SK-N-SH treated with all-trans-retinoic acid at 6 μM for 48 hours (cell line): ENCODE results near the gene ZNF792.
"Not testable (repeated sequence)": the region's sequence is repeated elsewhere in the genome, so short reads cannot be mapped to it uniquely, and the experiment has no call there.

Experiments
- ATAC-seq: fragments of 200-7000 bp; cut with Tn5 transposase; 3 replicates; pipeline ENCODE4 v1.9.1; 2020; ENCODE audit warnings: mild to moderate bottlenecking, moderate library complexity
- GLIS3 ChIP-seq: fragments of 250-450 bp; sonication (Bioruptor Pico); IDR thresholded peaks from 2 replicates; pipeline ENCODE4 v1.5.0; 2020; ENCODE audit warnings: mild to moderate bottlenecking, moderate library complexity
- ISL1 ChIP-seq: fragments of 250-450 bp; sonication (Bioruptor Pico); IDR thresholded peaks from 2 replicates; pipeline ENCODE4 v2.1.2; 2022; ENCODE audit warnings: mild to moderate bottlenecking, moderate library complexity
- OSR1 ChIP-seq: fragments of 250-450 bp; sonication (Bioruptor Pico); IDR thresholded peaks from 2 replicates; pipeline ENCODE4 v1.8.0; 2022; ENCODE audit warnings: moderate library complexity, mild to moderate bottlenecking, inconsistent platforms
- TCF4 ChIP-seq: fragments of 250-450 bp; sonication (Bioruptor Pico); IDR thresholded peaks from 2 replicates; pipeline ENCODE4 v1.8.0; 2021; ENCODE audit warnings: mild to moderate bottlenecking, moderate library complexity, borderline replicate concordance
- ZC3H10 ChIP-seq: fragments of 250-450 bp; sonication (Bioruptor Pico); IDR thresholded peaks from 2 replicates; pipeline ENCODE4 v1.5.1; 2021; ENCODE audit warnings: mild to moderate bottlenecking, moderate library complexity
- ZFP30 ChIP-seq: fragments of 450-650 bp; formaldehyde crosslinking; IDR thresholded peaks from 2 replicates; pipeline ENCODE4 v1.5.0; 2022; ENCODE audit warnings: mild to moderate bottlenecking, moderate library complexity
- ZNF8 ChIP-seq: fragments of 450-650 bp; formaldehyde crosslinking; IDR thresholded peaks from 2 replicates; pipeline ENCODE4 v1.5.0; 2020; ENCODE audit warnings: mild to moderate bottlenecking, moderate library complexity
- TF ChIP-seq, protein P1 (sequence below): fragments of 250-450 bp; sonication (Bioruptor Pico); IDR thresholded peaks from 2 replicates; pipeline ENCODE4 v1.5.0; 2020; ENCODE audit warnings: mild to moderate bottlenecking, moderate library complexity
- TF ChIP-seq, protein P2 (sequence below): fragments of 250-450 bp; sonication (Bioruptor Pico); IDR thresholded peaks from 2 replicates; pipeline ENCODE4 v1.5.1; 2021; ENCODE audit warnings: mild to moderate bottlenecking, moderate library complexity

ZNF792 gene

DNA sequence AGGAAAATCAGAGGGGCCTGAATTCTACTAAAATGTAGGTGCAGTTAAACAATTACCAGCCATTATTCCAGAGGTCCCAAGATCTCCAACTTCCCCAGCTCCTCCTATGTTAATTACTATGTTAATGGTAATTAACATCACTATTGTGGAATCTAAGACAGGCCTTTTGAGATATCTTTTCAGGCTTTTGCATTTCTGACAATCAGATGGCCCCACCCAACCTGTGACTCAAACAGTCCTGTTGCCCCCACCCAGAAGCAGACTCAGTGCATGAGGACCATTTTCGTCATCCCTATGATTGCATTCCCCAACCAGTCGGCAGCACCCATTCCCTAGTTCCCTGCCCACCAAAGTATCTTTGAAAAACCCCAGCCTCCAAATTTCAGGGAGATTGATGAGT, 45.8 kb downstream of the ZNF792 start:
- TF ChIP-seq, protein P1, sequence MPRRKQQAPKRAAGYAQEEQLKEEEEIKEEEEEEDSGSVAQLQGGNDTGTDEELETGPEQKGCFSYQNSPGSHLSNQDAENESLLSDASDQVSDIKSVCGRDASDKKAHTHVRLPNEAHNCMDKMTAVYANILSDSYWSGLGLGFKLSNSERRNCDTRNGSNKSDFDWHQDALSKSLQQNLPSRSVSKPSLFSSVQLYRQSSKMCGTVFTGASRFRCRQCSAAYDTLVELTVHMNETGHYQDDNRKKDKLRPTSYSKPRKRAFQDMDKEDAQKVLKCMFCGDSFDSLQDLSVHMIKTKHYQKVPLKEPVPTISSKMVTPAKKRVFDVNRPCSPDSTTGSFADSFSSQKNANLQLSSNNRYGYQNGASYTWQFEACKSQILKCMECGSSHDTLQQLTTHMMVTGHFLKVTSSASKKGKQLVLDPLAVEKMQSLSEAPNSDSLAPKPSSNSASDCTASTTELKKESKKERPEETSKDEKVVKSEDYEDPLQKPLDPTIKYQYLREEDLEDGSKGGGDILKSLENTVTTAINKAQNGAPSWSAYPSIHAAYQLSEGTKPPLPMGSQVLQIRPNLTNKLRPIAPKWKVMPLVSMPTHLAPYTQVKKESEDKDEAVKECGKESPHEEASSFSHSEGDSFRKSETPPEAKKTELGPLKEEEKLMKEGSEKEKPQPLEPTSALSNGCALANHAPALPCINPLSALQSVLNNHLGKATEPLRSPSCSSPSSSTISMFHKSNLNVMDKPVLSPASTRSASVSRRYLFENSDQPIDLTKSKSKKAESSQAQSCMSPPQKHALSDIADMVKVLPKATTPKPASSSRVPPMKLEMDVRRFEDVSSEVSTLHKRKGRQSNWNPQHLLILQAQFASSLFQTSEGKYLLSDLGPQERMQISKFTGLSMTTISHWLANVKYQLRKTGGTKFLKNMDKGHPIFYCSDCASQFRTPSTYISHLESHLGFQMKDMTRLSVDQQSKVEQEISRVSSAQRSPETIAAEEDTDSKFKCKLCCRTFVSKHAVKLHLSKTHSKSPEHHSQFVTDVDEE (CRISPR knock-in tag) = no peak
- TF ChIP-seq, protein P2, sequence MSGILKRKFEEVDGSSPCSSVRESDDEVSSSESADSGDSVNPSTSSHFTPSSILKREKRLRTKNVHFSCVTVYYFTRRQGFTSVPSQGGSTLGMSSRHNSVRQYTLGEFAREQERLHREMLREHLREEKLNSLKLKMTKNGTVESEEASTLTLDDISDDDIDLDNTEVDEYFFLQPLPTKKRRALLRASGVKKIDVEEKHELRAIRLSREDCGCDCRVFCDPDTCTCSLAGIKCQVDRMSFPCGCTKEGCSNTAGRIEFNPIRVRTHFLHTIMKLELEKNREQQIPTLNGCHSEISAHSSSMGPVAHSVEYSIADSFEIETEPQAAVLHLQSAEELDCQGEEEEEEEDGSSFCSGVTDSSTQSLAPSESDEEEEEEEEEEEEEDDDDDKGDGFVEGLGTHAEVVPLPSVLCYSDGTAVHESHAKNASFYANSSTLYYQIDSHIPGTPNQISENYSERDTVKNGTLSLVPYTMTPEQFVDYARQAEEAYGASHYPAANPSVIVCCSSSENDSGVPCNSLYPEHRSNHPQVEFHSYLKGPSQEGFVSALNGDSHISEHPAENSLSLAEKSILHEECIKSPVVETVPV = no peak
- no peak for ATAC-seq

DNA sequence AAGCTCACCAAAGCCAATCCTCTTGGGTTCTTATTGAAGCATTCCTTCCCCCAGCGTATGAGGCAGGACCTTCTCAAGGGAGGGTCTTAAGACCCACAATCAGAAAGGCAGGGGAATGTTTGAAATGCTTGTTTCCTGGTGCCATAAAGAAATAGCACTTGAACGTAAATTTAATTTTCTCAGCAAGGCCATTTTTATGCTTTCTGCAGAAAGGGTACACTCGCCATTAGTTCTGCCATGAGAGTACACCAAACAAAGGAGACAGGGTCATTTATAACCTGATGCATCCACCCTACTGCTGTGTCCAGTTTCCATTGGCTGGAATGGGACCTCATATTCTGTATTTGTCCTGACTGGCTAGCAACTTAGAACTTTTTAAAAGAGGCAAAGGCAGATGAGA, 46.9 kb downstream of the ZNF792 start:
- ATAC-seq = not testable (repeated sequence)

DNA sequence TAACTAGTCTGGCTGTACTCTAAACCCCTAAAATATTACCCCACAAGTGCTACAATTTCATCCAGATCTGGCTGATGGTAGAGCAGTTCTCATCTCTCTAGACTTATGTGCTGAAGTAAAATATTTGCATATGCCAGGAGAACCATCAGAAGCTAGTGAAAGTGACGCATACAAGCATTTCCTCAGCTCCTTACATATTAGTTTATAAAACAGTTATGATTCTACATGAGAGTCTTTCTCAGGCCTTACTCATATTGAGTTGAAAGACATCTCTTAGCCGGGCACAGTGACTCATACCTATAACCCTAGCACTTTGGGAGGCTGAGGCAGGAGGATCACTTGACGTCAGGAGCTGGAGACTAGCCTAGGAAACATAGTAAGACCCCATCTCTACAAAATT, 53.3 kb downstream of the ZNF792 start:
- no peak for ATAC-seq

More for the DNA sequence above, 53.3 kb downstream of the ZNF792 start:
- TF ChIP-seq, protein P1 (CRISPR knock-in tag) = no peak
- TF ChIP-seq OSR1 (no peak), ZC3H10 (no peak), ISL1 (no peak), GLIS3 (CRISPR knock-in tag) (no peak), TCF4 (CRISPR knock-in tag) (no peak), ZNF8 (CRISPR knock-in tag) (no peak), ZFP30 (CRISPR knock-in tag) (no peak)
- TF ChIP-seq, all 23 proteins: peak for 0
